GM21381 (cell line): ENCODE data around the gene CAPN11.
"Not testable (repeated sequence)": the region's sequence is repeated elsewhere in the genome, so short reads cannot be mapped to it uniquely, and the experiment has no call there.

Experiments used
- ATAC-seq: cut with Tn5 transposase; IDR thresholded peaks from one replicate; pipeline ENCODE4 v1.9.1; 2021; ENCODE audit warnings: mild to moderate bottlenecking, moderate library complexity; ENCODE audit not compliant: unreplicated experiment

CAPN11 gene

DNA sequence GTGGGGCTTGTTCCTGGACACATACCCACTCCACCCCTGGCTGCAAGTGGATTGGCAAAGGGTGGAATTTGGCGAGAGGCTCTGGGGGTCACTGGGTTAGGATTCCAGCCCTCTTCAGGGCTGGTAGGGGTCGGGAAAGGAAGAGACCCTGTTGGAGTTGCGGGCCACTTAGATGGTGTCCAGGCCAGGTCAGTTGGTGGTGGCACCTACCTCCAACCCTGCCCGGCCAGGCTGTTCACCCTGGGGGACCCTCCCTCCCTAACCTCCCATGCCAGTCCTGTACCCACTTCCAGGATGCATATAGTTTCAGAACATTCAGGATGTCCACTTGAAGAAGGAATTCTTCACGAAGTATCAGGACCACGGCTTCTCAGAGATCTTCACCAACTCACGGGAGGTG, 21.0 kb downstream of the CAPN11 start:
- ATAC-seq, result no peak

DNA sequence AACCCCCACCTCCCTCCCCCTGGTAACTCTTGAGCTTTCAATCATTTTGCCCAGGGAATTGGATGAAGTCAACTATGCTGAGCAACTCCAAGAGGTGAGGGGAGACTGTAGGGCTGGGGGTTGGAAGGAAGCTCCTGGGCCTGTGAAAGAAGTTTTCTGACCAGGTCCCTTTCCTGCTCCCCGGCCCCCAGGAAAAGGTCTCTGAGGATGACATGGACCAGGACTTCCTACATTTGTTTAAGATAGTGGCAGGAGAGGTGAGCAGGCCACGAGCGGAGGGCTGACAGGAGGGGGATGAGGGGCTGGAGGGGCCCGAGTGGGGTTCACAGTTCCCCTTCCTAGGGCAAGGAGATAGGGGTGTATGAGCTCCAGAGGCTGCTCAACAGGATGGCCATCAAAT, 21.8 kb downstream of the CAPN11 start:
- ATAC-seq, result no peak

DNA sequence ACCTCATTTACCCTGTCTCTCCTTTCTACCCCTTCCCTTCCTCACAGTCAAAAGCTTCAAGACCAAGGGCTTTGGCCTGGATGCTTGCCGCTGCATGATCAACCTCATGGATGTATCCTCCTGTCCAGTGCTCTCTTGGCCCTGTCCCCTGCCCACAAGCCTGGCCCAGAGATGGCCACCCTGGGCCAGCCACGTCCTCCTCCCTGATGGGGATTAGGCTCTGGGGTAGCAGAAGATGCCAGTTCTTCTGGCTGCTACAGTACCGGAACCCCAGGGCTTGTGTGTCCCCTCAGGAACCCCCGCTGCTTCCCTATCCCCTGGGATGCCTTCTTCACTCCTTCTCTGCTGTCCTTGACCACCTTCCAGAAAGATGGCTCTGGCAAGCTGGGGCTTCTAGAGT, 22.3 kb downstream of the CAPN11 start:
- ATAC-seq, result no peak

DNA sequence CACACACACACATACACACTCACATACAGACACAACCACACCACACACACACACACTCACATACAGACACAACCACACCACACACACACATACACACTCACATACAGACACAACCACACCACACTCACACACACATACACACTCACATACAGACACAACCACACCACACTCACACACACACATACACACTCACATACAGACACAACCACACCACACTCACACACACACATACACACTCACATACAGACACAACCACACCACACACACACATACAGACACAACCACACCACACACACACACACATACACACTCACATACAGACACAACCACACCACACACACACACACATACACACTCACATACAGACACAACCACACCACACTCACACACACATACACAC, 23.2 kb downstream of the CAPN11 start:
- ATAC-seq, result not testable (repeated sequence)

GRCh38 chr6:44182911-44183390, 24.3 kb downstream of the CAPN11 start:
- no peak for ATAC-seq

GRCh38 chr6:44183783-44184182, 25.2 kb downstream of the CAPN11 start:
- no peak for ATAC-seq

- not testable (repeated sequence) for ATAC-seq
These were observed 26.7 kb downstream of the CAPN11 start for GRCh38 chr6:44185356-44185755.

- no peak for ATAC-seq
These were observed 27.5 kb downstream of the CAPN11 start for GRCh38 chr6:44185953-44186634.

GRCh38 chr6:44186635-44187025, 28.0 kb downstream of the CAPN11 start:
- no peak for ATAC-seq

GRCh38 chr6:44188819-44189218, 30.2 kb downstream of the CAPN11 start:
- ATAC-seq, result no peak

GRCh38 chr6:44189257-44189656, 30.6 kb downstream of the CAPN11 start:
- ATAC-seq, result no peak

DNA sequence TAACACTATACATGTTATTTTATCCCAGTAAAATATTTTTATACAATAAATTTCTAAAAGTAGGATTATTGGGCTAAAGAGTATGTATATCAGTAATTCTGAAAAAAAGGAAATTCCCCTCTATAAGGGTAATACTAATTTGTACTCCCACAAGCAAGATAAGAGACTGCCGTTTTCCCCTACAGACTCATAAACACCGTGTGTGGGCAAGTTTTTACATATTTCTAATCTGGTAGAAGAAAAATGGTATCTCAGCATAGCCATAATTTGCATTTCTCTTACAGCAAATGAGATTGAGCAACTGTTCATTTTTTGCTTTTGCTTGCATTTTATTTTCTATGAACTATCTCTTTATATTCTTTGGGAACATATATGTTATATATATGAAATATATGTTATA, 32.1 kb downstream of the CAPN11 start:
- ATAC-seq, result no peak

DNA sequence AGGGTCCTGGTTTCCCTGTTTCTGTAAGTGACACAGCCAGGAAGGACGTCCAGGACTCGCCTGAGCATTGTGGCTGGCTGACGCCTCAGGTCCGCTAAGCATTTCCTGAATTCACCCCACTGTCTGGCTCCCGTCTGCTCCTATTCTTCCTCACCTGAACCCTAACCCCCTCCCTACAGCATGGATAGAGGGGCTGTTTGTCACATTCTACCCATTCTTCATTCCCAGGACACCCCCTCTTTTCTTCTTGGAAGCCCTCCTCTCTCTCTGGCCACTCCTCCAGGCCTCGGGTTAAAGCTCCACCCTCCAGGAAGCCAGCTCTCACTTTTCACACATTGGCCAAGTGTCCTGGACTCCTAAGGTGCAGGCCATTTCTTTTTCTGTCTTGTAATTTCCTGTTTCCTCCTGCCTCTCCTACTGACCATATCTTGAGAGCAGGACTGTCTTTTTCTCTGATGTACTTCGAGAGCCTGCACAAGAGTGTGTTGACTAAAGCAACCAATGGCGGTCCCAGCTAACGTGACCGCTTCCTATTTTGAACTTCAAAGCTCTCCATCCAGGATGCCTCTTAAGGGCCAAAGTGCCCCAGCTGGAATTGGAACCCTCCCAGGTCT, 33.9 kb downstream of the CAPN11 start:
- no peak for ATAC-seq

- no peak for ATAC-seq
These were observed 34.8 kb downstream of the CAPN11 start for GRCh38 chr6:44193307-44193910.

DNA sequence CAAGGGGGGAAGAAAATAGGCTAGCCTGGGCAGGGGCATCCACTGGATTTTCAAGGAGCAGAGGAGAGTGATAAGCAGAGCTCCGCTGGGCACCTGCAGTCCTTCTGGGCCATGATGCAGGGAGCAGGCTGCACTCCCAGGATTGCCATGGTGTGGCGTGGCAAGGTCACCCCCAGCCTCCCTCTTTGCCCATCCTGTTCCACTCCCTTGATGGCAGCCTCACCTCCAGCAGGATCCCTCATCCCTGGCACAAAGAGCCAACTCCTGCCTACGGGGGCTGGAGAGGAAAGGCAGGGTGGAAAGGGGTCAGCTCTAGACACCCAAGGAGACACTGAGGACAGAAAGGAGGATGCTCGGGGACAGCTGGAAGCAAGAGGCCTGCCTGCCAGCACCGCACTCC, 35.7 kb downstream of the CAPN11 start:
- no peak for ATAC-seq

DNA sequence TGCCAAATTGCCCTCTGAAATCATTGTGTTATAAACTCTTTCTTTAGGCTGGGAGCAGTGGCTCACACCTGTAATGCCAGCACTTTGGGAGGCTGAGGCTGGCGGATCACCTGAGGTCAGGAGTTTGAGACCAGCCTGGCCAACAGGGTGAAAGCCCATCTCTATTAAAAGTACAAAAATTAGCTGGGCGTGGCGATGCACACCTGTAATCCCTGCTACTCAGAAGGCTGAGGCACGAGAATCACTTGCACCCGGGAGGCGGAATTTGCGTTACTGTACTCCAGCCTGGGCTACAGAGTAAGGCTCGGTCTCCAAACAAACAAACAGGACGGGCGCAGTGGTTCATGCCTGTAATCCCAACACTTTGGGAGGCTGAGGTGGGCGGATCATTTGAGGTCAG, 37.7 kb downstream of the CAPN11 start:
- ATAC-seq, result not testable (repeated sequence)

- no peak for ATAC-seq
These were observed 40.1 kb downstream of the CAPN11 start for GRCh38 chr6:44198684-44199083.

GRCh38 chr6:44199883-44200282, 41.3 kb downstream of the CAPN11 start:
- ATAC-seq, result no peak

GRCh38 chr6:44201200-44201599, 42.6 kb downstream of the CAPN11 start:
- ATAC-seq, result no peak

DNA sequence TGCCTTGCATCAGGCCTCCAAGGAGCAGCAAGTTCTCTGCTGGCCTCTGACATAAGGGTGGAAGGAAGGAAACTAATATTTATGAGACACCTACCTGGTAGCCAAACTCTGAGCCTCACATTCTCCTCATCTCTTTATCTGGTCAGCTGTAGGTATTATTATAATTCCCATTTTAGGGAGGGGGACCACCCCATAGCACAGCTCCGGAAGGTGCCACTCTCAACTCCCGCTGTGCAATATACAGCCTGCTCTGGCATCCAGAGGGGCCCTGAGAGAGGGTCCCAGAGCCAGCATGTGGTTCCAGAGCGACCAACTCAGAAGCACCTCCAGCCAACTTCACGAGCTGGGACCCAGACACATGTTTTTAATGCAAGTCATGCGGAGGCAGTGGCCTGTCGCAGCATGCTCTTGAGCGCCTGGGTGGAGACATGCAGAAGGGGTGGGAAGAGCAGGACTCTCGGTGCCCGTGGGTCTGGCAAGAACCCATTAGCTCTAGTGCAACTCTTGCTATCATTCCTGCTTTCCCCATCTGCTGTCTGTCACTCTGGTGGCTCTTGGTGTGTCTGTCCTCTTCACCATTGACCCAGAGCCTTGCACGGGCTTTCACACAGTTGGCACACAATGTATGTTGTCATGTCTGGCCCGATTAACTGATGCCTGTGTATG, 43.2 kb downstream of the CAPN11 start:
- no peak for ATAC-seq

- no peak for ATAC-seq
These were observed 43.8 kb downstream of the CAPN11 start for GRCh38 chr6:44202332-44202971.
